OCI-LY7 (cell line): ENCODE data around the gene BRD7.

Experiments used
- EZH2phosphoT487 ChIP-seq: fragments of 200-600 bp; sonication (generic); IDR thresholded peaks from 2 replicates; pipeline ENCODE4 v1.6.1; 2018; ENCODE audit warnings: low read depth, borderline replicate concordance, mild to moderate bottlenecking, mixed run types, antibody characterized with exemption, low read length, moderate library complexity, mixed read lengths
- TF ChIP-seq, protein P1 (sequence below): fragments of 200-600 bp; sonication (generic); conservative IDR thresholded peaks from 2 replicates; pipeline ENCODE4 v1.5.1; 2014; ENCODE audit warnings: mild to moderate bottlenecking, antibody characterized with exemption, low read length, moderate library complexity, mixed read lengths

DNA sequence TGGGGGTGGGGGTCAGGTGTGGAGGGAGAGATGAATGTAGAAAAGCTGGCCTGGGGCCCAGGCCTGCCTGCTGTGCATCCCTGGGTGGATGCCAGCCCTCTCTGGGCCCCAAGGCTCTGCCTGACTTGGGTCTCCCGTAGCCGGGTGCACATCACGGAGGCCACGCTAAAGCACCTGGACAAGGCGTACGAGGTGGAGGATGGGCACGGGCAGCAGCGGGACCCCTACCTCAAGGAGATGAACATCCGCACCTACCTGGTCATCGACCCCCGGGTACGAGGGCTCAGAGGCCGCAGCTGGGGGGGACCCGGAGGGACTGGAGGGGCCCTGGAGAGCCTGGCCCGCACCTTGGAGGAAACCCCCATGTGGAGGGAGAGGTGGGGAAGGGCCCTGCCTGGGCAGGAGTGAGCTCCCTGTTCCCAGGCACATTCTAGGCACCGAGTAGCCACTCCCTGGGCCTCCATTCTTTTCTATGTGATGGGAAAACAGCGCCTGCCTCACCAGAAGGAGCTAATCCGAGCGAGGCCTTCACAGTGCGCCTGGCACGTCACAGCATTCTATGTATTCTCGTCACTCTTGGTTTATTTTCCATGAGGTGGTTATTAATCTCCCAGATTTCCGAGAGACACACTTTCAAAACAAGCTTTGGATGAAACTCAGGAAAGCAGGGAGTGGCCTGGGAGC, 67.7 kb downstream of the BRD7 start:
- TF ChIP-seq, protein P1, sequence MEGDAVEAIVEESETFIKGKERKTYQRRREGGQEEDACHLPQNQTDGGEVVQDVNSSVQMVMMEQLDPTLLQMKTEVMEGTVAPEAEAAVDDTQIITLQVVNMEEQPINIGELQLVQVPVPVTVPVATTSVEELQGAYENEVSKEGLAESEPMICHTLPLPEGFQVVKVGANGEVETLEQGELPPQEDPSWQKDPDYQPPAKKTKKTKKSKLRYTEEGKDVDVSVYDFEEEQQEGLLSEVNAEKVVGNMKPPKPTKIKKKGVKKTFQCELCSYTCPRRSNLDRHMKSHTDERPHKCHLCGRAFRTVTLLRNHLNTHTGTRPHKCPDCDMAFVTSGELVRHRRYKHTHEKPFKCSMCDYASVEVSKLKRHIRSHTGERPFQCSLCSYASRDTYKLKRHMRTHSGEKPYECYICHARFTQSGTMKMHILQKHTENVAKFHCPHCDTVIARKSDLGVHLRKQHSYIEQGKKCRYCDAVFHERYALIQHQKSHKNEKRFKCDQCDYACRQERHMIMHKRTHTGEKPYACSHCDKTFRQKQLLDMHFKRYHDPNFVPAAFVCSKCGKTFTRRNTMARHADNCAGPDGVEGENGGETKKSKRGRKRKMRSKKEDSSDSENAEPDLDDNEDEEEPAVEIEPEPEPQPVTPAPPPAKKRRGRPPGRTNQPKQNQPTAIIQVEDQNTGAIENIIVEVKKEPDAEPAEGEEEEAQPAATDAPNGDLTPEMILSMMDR: no peak
- TF ChIP-seq EZH2phosphoT487: no peak
